ENCODE measurements around the gene INCENP.
A peak's percentile ranks its signal among the peaks of the same experiment; 100 is the strongest.

Gene INCENP

GRCh38 chr11:62141111-62142042, 17.6 kb downstream of the INCENP start:
- DNase-seq: no peak

- no peak for DNase-seq
Measured at GRCh38 chr11:62142043-62142375, 18.2 kb downstream of the INCENP start.

- peak; percentile 30 for DNase-seq
Measured at GRCh38 chr11:62142921-62143320, 19.1 kb downstream of the INCENP start.

- DNase-seq: no peak
Measured at GRCh38 chr11:62143727-62144126, 19.9 kb downstream of the INCENP start.

GRCh38 chr11:62144641-62145255, 20.9 kb downstream of the INCENP start:
- DNase-seq: no peak

- DNase-seq: no peak
Measured at GRCh38 chr11:62145261-62145871, 21.6 kb downstream of the INCENP start.

GRCh38 chr11:62146476-62147200, 22.8 kb downstream of the INCENP start:
- DNase-seq: no peak

- no peak for DNase-seq
Measured at GRCh38 chr11:62147545-62147944, 23.7 kb downstream of the INCENP start.

- no peak for DNase-seq
Measured at GRCh38 chr11:62148271-62148980, 24.6 kb downstream of the INCENP start.

GRCh38 chr11:62149986-62150886, 26.4 kb downstream of the INCENP start:
- no peak for DNase-seq

- no peak for DNase-seq
Measured at GRCh38 chr11:62150887-62151736, 27.3 kb downstream of the INCENP start.

GRCh38 chr11:62151737-62152102, 27.9 kb downstream of the INCENP start:
- DNase-seq: no peak

GRCh38 chr11:62152245-62153086, 28.7 kb downstream of the INCENP start:
- no peak for DNase-seq

GRCh38 chr11:62153087-62153395, 29.2 kb downstream of the INCENP start:
- DNase-seq: no peak

GRCh38 chr11:62153617-62154016, 29.8 kb downstream of the INCENP start:
- DNase-seq: no peak

GRCh38 chr11:62157603-62158002, 33.8 kb downstream of the INCENP start:
- DNase-seq: no peak

GRCh38 chr11:62166371-62166770, 42.6 kb downstream of the INCENP start:
- DNase-seq: no peak

- no peak for DNase-seq
Measured at GRCh38 chr11:62169448-62169847, 45.6 kb downstream of the INCENP start.

- DNase-seq: no peak
Measured at GRCh38 chr11:62169935-62170334, 46.1 kb downstream of the INCENP start.

- DNase-seq: peak; percentile 53
Measured at GRCh38 chr11:62171261-62171723, 47.5 kb downstream of the INCENP start.

Data from NCI-H446 treated with DMSO at 0.1 percent for 48 hours (cell line).